Panc1 (cell line): Measurements from ENCODE around the gene DENND2A. TPM values are rescaled to one million over a fixed set of nuclear protein-coding genes. Genes with fewer than 3 reads are reported as not detected.

Source experiments
- ATAC-seq: fragments of 200-7000 bp; cut with Tn5 transposase; 2 replicates; pipeline ENCODE4 v1.9.1; 2020; ENCODE audit warnings: mild to moderate bottlenecking, moderate library complexity
- BruUV-seq: library from RNA; stranded (reverse); fragments of 400-500 nt; replicated peaks from 2 replicates; lab custom pipeline; 2021; lab: Mats Ljungman, UMichigan
- CTCF ChIA-PET: fragments of 300-600 bp; sonication (Branson Sonifier 250); formaldehyde crosslinking; loops from one replicate; lab custom pipeline; 2022; ENCODE audit warnings: antibody characterized with exemption; lab: Charles Lee
- POLR2A ChIA-PET: fragments of 300-600 bp; sonication (Branson Sonifier 250); formaldehyde crosslinking; loops from one replicate; lab custom pipeline; 2022; ENCODE audit warnings: antibody characterized with exemption; lab: Charles Lee
- DNase-seq: peaks from one replicate; pipeline ENCODE4 v3.0.0-alpha.2; 2010; ENCODE audit warnings: low read depth, low spot score
- H3K27ac ChIP-seq: 2 replicates; pipeline ENCODE4 v1.5.1; 2011; ENCODE audit warnings: mild to moderate bottlenecking, low read length, inconsistent platforms
- H3K27me3 ChIP-seq: fragments of 200-500 bp; sonication (Bioruptor generic); 2 replicates; pipeline ENCODE4 v1.6.0; 2014; ENCODE audit warnings: low read length, inconsistent platforms; ENCODE audit not compliant: control insufficient read depth, insufficient read depth
- H3K36me3 ChIP-seq: fragments of 200-500 bp; sonication (Bioruptor generic); 2 replicates; pipeline ENCODE4 v1.5.1; 2014; ENCODE audit warnings: inconsistent platforms, mild to moderate bottlenecking, low read length, moderate library complexity; ENCODE audit not compliant: control insufficient read depth, insufficient read depth
- H3K4me1 ChIP-seq: 2 replicates; pipeline ENCODE4 v1.5.1; 2011; ENCODE audit warnings: inconsistent platforms, mild to moderate bottlenecking, low read length, moderate library complexity; ENCODE audit not compliant: control insufficient read depth, insufficient read depth
- H3K4me3 ChIP-seq, 2 experiments: 2 replicates each; pipeline ENCODE4 v1.5.1; 2011 to 2012; ENCODE audit warnings: low read depth in 2 of 2, low read length in 2 of 2, mild to moderate bottlenecking in 2 of 2, inconsistent platforms in 1 of 2, moderate library complexity in 1 of 2
- H3K9me3 ChIP-seq: fragments of 200-500 bp; sonication (Bioruptor generic); 2 replicates; pipeline ENCODE4 v1.5.1; 2014; ENCODE audit warnings: low read depth, mild to moderate bottlenecking, inconsistent platforms, low read length, moderate library complexity; ENCODE audit not compliant: control insufficient read depth, insufficient read depth
- POLR2AphosphoS5 ChIP-seq: IDR thresholded peaks from 2 replicates; pipeline ENCODE4 v1.6.1; 2012; ENCODE audit warnings: mild to moderate bottlenecking, low read depth, low read length, moderate library complexity
- SIN3A ChIP-seq: IDR thresholded peaks from 2 replicates; pipeline ENCODE4 v1.6.1; 2012; ENCODE audit warnings: low read depth, mild to moderate bottlenecking, low read length, moderate library complexity, borderline replicate concordance; ENCODE audit not compliant: insufficient read depth
- TCF7L2 ChIP-seq: IDR thresholded peaks from 2 replicates; pipeline ENCODE4 v1.6.1; 2011; ENCODE audit warnings: mild to moderate bottlenecking, low read depth, low read length, inconsistent platforms
- in situ Hi-C: cut with HindIII; loops from 2 replicates; pipeline ENCODE4 v1.10.0; 2016; ENCODE audit warnings: low sequenced_read_pairs, low pct_unique_long_range_greater_than_20kb
- intact Hi-C: fragments of 100-400 bp; cut with micrococcal nuclease; formaldehyde crosslinking; loops from one replicate; pipeline ENCODE4 v1.10.0; 2022; ENCODE audit not compliant: unreplicated experiment
- total RNA-seq: library from RNA; stranded (reverse); gene quantifications from one replicate; pipeline ENCODE4 v1.2.1, GENCODE V29; 2021; ENCODE audit not compliant: unreplicated experiment
- TF ChIP-seq, protein P1 (sequence below), 2 experiments: IDR thresholded peaks; 2 replicates each; pipeline ENCODE4 v1.6.1; 2011 to 2012; ENCODE audit warnings: low read depth in 2 of 2, control low read depth in 1 of 2, low read length in 1 of 2, mild to moderate bottlenecking in 1 of 2, moderate library complexity in 1 of 2; ENCODE audit not compliant: insufficient read depth in 1 of 2
- TF ChIP-seq, protein P2 (sequence below): fragments of 450-650 bp; IDR thresholded peaks from 2 replicates; pipeline ENCODE4 v1.5.1; 2017; ENCODE audit warnings: mild to moderate bottlenecking

Gene DENND2A
- total RNA-seq, 1 experiment from 2014 or later, result 1.4 TPM

DNA sequence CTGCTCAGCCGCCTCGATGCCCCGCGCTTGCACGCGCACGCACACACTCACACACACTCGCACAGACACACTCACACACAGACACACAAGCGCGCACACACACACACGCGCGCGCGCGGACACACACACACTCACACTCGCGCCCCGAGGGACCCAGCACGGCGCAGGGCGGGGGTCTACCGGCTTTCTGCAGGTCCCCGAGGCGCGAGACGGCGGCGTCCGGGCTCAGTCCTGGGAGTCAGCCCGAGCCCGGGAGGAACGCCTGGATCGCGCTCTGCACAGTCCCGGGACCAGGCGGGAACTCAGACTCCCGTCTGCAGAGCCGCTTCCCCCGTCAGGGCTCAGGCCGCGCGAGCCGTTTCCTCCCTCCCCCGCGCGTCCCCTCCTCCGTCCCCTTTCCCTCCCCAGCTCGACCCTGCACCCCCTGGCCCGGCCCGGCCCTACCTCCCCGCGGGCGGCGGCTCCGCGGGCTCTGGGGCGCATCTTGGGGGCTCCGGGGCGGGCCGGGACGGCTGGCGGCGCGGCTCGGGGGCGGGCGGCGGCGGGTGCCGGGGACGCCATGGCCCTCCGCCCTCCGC, 464 bp downstream of the DENND2A start:
- peak; percentile 87 for ATAC-seq
- no peaks in the 10 kb centered on the region for H3K9me3 ChIP-seq
- in situ Hi-C loops (no loop called here), intact Hi-C loops (no loop called here)
- ChIA-PET POLR2A (no interaction called here), CTCF (no interaction called here)
- BruUV-seq, result no TSS peak
- TF ChIP-seq TCF7L2, result no peak
- no peak for TF ChIP-seq POLR2AphosphoS5
- no peak for TF ChIP-seq SIN3A
- TF ChIP-seq, protein P1, sequence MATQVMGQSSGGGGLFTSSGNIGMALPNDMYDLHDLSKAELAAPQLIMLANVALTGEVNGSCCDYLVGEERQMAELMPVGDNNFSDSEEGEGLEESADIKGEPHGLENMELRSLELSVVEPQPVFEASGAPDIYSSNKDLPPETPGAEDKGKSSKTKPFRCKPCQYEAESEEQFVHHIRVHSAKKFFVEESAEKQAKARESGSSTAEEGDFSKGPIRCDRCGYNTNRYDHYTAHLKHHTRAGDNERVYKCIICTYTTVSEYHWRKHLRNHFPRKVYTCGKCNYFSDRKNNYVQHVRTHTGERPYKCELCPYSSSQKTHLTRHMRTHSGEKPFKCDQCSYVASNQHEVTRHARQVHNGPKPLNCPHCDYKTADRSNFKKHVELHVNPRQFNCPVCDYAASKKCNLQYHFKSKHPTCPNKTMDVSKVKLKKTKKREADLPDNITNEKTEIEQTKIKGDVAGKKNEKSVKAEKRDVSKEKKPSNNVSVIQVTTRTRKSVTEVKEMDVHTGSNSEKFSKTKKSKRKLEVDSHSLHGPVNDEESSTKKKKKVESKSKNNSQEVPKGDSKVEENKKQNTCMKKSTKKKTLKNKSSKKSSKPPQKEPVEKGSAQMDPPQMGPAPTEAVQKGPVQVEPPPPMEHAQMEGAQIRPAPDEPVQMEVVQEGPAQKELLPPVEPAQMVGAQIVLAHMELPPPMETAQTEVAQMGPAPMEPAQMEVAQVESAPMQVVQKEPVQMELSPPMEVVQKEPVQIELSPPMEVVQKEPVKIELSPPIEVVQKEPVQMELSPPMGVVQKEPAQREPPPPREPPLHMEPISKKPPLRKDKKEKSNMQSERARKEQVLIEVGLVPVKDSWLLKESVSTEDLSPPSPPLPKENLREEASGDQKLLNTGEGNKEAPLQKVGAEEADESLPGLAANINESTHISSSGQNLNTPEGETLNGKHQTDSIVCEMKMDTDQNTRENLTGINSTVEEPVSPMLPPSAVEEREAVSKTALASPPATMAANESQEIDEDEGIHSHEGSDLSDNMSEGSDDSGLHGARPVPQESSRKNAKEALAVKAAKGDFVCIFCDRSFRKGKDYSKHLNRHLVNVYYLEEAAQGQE (IDR thresholded peaks at IDR 0.05; ENCODE audit: insufficient read depth in 1 of 2, low read depth in 2 of 2, low read length in 1 of 2), result no peak
- TF ChIP-seq, protein P2, sequence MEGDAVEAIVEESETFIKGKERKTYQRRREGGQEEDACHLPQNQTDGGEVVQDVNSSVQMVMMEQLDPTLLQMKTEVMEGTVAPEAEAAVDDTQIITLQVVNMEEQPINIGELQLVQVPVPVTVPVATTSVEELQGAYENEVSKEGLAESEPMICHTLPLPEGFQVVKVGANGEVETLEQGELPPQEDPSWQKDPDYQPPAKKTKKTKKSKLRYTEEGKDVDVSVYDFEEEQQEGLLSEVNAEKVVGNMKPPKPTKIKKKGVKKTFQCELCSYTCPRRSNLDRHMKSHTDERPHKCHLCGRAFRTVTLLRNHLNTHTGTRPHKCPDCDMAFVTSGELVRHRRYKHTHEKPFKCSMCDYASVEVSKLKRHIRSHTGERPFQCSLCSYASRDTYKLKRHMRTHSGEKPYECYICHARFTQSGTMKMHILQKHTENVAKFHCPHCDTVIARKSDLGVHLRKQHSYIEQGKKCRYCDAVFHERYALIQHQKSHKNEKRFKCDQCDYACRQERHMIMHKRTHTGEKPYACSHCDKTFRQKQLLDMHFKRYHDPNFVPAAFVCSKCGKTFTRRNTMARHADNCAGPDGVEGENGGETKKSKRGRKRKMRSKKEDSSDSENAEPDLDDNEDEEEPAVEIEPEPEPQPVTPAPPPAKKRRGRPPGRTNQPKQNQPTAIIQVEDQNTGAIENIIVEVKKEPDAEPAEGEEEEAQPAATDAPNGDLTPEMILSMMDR, result no peak
- H3K36me3 ChIP-seq, result no peaks in the 10 kb centered on the region
- H3K4me1 ChIP-seq, result no peaks in the 10 kb centered on the region
- DNase-seq, result no peak
- peaks cover 3% of the 10 kb centered on the region; the same call in 1 of the 2 replicates for H3K27me3 ChIP-seq
- H3K27ac ChIP-seq, result no peak overlapping the region
- H3K4me3 ChIP-seq, result peak overlapping the region; percentile 43 to 58

DNA sequence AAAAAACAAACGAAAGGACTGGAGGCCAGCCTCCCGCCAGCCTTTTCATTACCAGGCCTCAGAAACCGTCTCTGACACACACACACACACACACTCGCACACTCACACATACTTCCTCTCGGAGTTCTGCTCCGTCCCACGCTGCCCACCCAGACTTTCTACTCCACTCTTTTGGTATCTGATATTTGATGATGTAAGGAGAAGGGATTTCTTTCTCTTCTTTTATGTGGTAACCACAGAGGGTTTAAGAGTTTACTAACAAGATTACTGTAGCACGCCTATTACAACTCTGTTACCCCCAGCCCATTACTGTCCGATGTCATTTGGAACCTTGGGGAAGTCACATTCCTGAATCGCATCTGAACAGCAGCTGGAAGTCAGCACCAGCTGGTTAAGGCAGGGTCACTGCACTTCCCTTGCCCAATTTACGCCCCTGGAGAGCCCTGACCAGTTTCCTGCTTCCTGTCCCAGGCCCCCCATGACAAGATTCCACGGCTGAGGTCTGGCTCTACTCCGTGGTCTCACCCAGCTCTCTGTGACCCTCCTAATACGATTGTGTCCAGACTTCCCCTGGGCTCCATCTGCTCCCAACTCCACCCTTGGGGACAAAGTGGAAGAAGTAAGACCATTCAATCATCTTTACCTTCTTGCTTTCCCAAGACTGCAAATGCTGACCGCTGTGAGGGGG, 1.1 kb downstream of the DENND2A start:
- in situ Hi-C loops (no loop called here), intact Hi-C loops (no loop called here)
- no peaks in the 10 kb centered on the region for H3K4me1 ChIP-seq
- H3K27me3 ChIP-seq, result peaks cover 3% of the 10 kb centered on the region; the same call in 1 of the 2 replicates
- TF ChIP-seq, protein P2, result no peak
- TF ChIP-seq POLR2AphosphoS5 (no peak), TCF7L2 (no peak), SIN3A (no peak)
- TF ChIP-seq, protein P1 (IDR thresholded peaks at IDR 0.05; ENCODE audit: insufficient read depth in 1 of 2, low read depth in 2 of 2, low read length in 1 of 2), result no peak
- ATAC-seq, result peak; percentile 31; the same call in 1 of the 2 replicates
- no peak overlapping the region for H3K27ac ChIP-seq
- BruUV-seq, result no TSS peak
- peak overlapping the region; percentile 43 to 58 for H3K4me3 ChIP-seq
- no peaks in the 10 kb centered on the region for H3K36me3 ChIP-seq
- no peak for DNase-seq
- H3K9me3 ChIP-seq, result no peaks in the 10 kb centered on the region
- CTCF ChIA-PET, result no interaction called here
- POLR2A ChIA-PET, result no interaction called here
